PC-9 (cell line): ENCODE measurements around the gene SCLY. TPM values are rescaled to one million over a fixed set of nuclear protein-coding genes. Genes with fewer than 3 reads are reported as not detected.

Experiments
- BruUV-seq: library from RNA; stranded (reverse); fragments of 400-500 nt; replicated peaks from 2 replicates; lab custom pipeline; 2021; lab: Mats Ljungman, UMichigan
- CTCF ChIA-PET: fragments of 300-600 bp; sonication (Branson Sonifier 250); formaldehyde crosslinking; loops from one replicate; lab custom pipeline; 2022; ENCODE audit warnings: antibody characterized with exemption; lab: Charles Lee
- POLR2A ChIA-PET: fragments of 300-600 bp; sonication (Branson Sonifier 250); formaldehyde crosslinking; loops from one replicate; lab custom pipeline; 2022; ENCODE audit warnings: antibody characterized with exemption; ENCODE audit not compliant: unreplicated experiment; lab: Charles Lee
- DNase-seq, 2 experiments: peaks; one replicate each; pipeline versions ENCODE4 v3.0.0 to v3.0.0-alpha.2; 2015 to 2022; ENCODE audit warnings: mixed read lengths in 1 of 2
- H2AFZ ChIP-seq: fragments of 200-600 bp; sonication (generic); 2 replicates; pipeline ENCODE4 v1.8.1; 2017; ENCODE audit warnings: antibody characterized with exemption
- H3F3A ChIP-seq: fragments of 200-600 bp; sonication (generic); 2 replicates; pipeline ENCODE4 v1.8.1; 2017; ENCODE audit warnings: antibody characterized with exemption, mild to moderate bottlenecking, low read depth; ENCODE audit not compliant: insufficient read depth
- H3K27ac ChIP-seq: fragments of 200-600 bp; sonication (generic); 2 replicates; pipeline ENCODE4 v1.6.1; 2016; ENCODE audit warnings: mixed run types
- H3K27me3 ChIP-seq: fragments of 200-600 bp; sonication (generic); 2 replicates; pipeline ENCODE4 v1.6.1; 2016; ENCODE audit warnings: low read depth, mixed run types; ENCODE audit not compliant: insufficient read depth
- H3K36me3 ChIP-seq: fragments of 200-600 bp; sonication (generic); 2 replicates; pipeline ENCODE4 v1.6.1; 2016; ENCODE audit warnings: low read depth, mixed run types
- H3K4me1 ChIP-seq: fragments of 200-600 bp; sonication (generic); replicated peaks from 2 replicates; pipeline ENCODE4 v1.6.1; 2016; ENCODE audit warnings: mixed run types; ENCODE audit not compliant: insufficient read depth
- H3K4me2 ChIP-seq: fragments of 200-600 bp; sonication (generic); 2 replicates; pipeline ENCODE4 v1.6.1; 2017; ENCODE audit warnings: mixed run types
- H3K4me3 ChIP-seq: fragments of 200-600 bp; sonication (generic); 2 replicates; pipeline ENCODE4 v1.6.1; 2016; ENCODE audit warnings: mixed run types
- H3K79me2 ChIP-seq: fragments of 200-600 bp; sonication (generic); 2 replicates; pipeline ENCODE4 v1.6.1; 2017; ENCODE audit warnings: low read depth, mixed run types
- H3K9me2 ChIP-seq: fragments of 200-600 bp; sonication (generic); 2 replicates; pipeline ENCODE4 v1.8.1; 2017; ENCODE audit warnings: mild to moderate bottlenecking; ENCODE audit not compliant: insufficient read depth
- H3K9me3 ChIP-seq: fragments of 200-600 bp; sonication (generic); 2 replicates; pipeline ENCODE4 v1.8.1; 2016; ENCODE audit warnings: low read depth; ENCODE audit not compliant: insufficient read depth
- H4K20me1 ChIP-seq: fragments of 200-600 bp; sonication (generic); 2 replicates; pipeline ENCODE4 v1.8.1; 2017; ENCODE audit not compliant: insufficient read depth
- CTCF ChIP-seq: fragments of 200-600 bp; sonication (generic); conservative IDR thresholded peaks from 2 replicates; pipeline ENCODE4 v1.6.1; 2017; ENCODE audit warnings: mixed run types, antibody characterized with exemption, mild to moderate bottlenecking, moderate library complexity
- EZH2 ChIP-seq: fragments of 200-600 bp; sonication (generic); IDR thresholded peaks from 2 replicates; pipeline ENCODE4 v1.8.0; 2017; ENCODE audit warnings: antibody characterized with exemption, low read depth
- intact Hi-C: fragments of 100-400 bp; cut with micrococcal nuclease; formaldehyde crosslinking; loops from one replicate; pipeline ENCODE4 v1.10.0; 2022; ENCODE audit not compliant: unreplicated experiment
- total RNA-seq: library from RNA; stranded (reverse); gene quantifications from 2 replicates; pipeline ENCODE4 v1.2.3, GENCODE V29; 2021

Gene SCLY
- total RNA-seq, 1 experiment from 2014 or later, result 40.0 TPM

DNA sequence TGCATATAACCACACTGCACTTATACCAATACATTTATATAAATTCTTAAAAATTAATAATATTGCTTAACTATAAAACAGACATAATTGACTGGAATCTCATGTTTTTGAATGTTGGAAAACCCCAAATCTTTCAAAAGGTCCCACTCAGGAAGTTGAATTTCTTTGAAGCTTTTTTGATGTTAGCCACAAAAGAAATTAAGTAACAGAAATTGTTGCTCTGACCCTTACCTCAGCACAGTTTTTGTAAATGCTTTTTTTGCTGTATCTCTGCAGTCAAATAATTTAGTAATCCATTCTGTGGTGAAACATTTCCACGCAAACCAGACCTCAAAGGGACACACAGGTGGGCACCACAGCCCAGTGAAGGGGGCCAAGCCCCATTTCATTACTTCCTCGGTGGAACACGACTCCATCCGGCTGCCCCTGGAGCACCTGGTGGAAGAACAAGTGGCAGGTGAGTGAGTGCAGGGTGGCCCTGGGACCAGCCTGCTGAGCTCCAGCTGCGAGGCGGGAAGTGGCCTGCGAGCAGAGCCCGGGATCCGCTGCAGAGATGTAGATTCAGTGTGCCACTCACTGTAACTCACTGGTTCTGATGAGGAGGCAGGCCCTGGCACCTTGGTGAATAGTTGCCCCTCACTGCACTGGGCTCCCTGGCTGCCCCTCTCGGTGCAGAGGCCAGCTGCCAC, 8.4 kb downstream of the SCLY start:
- TF ChIP-seq EZH2 (no peak), CTCF (no peak)
- POLR2A ChIA-PET, result no interaction called here
- Histone ChIP-seq H3K4me3 (no peak overlapping the region), H3K9me3 (peaks cover 3% of the 10 kb centered on the region; the same call in 1 of the 2 replicates), H4K20me1 (no peaks in the 10 kb centered on the region), H3F3A (no peaks in the 10 kb centered on the region; the same call in 1 of the 2 replicates), H3K36me3 (peaks cover 10% of the 10 kb centered on the region), H3K27me3 (no peaks in the 10 kb centered on the region), H3K4me2 (no peak overlapping the region), H3K79me2 (no peaks in the 10 kb centered on the region), H3K4me1 (no peaks in the 10 kb centered on the region), H2AFZ (no peak overlapping the region), H3K9me2 (no peaks in the 10 kb centered on the region; the same call in 1 of the 2 replicates), H3K27ac (no peak overlapping the region)
- intact Hi-C loops, result loop anchor here (10.0 kb wide), 1 partner anchor 116 kb away; no protein-coding TSS in a partner anchor
- no peak for DNase-seq
- CTCF ChIA-PET, result no interaction called here
- BruUV-seq, result no TSS peak

DNA sequence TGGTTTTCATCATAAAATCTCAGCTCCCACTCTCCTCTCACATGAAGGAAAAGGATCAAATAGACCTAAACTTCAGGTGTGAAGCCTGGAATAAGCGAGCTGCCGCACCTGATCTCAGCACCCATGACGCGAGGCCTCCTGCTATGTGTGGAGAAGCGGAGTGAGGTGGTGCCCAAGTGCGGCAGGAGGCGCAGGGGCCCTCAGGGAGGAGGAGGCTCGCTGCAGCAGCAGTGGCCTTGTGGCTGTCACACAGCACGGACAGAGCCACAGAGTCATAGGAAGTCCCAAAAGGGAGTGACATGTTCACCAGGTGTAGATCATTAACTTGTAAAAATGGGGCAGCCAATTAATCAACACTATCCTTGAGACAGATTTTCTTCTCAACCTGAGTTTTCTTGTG, 9.1 kb downstream of the SCLY start:
- Histone ChIP-seq H3K27ac (no peak overlapping the region), H3K4me2 (no peak overlapping the region), H4K20me1 (no peaks in the 10 kb centered on the region), H3F3A (0 out of 2 replicates have a peak, but pooled peaks cover 2% of the 10 kb centered on the region), H3K9me3 (peaks cover 3% of the 10 kb centered on the region; the same call in 1 of the 2 replicates), H3K27me3 (no peaks in the 10 kb centered on the region), H3K4me3 (no peak overlapping the region), H2AFZ (no peak overlapping the region), H3K79me2 (no peaks in the 10 kb centered on the region), H3K4me1 (no peaks in the 10 kb centered on the region), H3K9me2 (no peaks in the 10 kb centered on the region; the same call in 1 of the 2 replicates), H3K36me3 (peaks cover 12% of the 10 kb centered on the region)
- intact Hi-C loops, result loop anchor here (10.0 kb wide), 1 partner anchor 115 kb away; no protein-coding TSS in a partner anchor
- DNase-seq, result no peak
- CTCF ChIA-PET, result no interaction called here
- no TSS peak for BruUV-seq
- POLR2A ChIA-PET, result no interaction called here
- TF ChIP-seq CTCF (no peak), EZH2 (no peak)

- POLR2A ChIA-PET, result interaction anchor here (0.8 kb wide), 1 partner anchor 248 kb away, joined by 11 read pairs; no protein-coding TSS in a partner anchor
- Histone ChIP-seq H4K20me1 (no peaks in the 10 kb centered on the region), H3K4me1 (peaks cover 16% of the 10 kb centered on the region), H3K36me3 (0 out of 2 replicates have a peak, but pooled peaks cover 9% of the 10 kb centered on the region), H3K79me2 (no peaks in the 10 kb centered on the region), H3K27ac (no peak overlapping the region), H3F3A (peaks cover 19% of the 10 kb centered on the region; the same call in 1 of the 2 replicates), H3K9me2 (no peaks in the 10 kb centered on the region; the same call in 1 of the 2 replicates), H3K4me3 (no peak overlapping the region), H3K4me2 (no peak overlapping the region), H3K27me3 (no peaks in the 10 kb centered on the region), H2AFZ (no peak overlapping the region), H3K9me3 (peaks cover 3% of the 10 kb centered on the region; the same call in 1 of the 2 replicates)
- BruUV-seq, result no TSS peak
- intact Hi-C loops, result no loop called here
- no peak for DNase-seq
- TF ChIP-seq CTCF (no peak), EZH2 (no peak)
- CTCF ChIA-PET, result interaction anchor here (0.7 kb wide), 1 partner anchor 57 kb away, joined by 5 read pairs; no protein-coding TSS in a partner anchor
Observed at GRCh38 chr2:238075397-238075796, 14.6 kb downstream of the SCLY start.
